Pons (tissue), 1 donor: ENCODE measurements around the gene SLCO1A2.

ENCODE experiments used
- DNase-seq: peaks from one replicate; pipeline ENCODE4 v3.0.0-alpha.2; 2016; ENCODE audit warnings: low spot score

The SLCO1A2 gene

GRCh38 chr12:21330682-21331253 is 3.9 kb downstream of the SLCO1A2 start:
- no peak for DNase-seq

- DNase-seq: no peak
Measured at GRCh38 chr12:21328578-21328977, 6.1 kb downstream of the SLCO1A2 start.

DNA sequence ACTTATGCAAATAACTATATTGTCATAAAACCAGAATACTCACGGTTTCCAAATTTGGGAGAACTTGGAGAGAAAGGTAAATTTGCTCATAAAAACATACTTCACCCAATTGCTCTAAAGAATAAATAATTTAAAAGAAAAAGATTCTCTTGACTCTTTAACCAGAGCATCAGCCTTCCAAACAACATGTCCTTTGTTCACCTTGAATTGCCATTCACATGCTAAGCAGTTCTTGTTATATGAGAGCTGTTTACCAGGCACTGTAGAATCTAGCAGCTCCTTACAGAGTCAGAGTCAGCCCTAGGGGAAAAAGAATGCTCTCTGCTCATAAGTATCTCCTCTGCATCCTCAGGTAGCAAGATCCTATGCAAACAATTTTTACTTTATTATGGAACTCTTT is 10.2 kb downstream of the SLCO1A2 start:
- DNase-seq: peak; percentile 98

DNA sequence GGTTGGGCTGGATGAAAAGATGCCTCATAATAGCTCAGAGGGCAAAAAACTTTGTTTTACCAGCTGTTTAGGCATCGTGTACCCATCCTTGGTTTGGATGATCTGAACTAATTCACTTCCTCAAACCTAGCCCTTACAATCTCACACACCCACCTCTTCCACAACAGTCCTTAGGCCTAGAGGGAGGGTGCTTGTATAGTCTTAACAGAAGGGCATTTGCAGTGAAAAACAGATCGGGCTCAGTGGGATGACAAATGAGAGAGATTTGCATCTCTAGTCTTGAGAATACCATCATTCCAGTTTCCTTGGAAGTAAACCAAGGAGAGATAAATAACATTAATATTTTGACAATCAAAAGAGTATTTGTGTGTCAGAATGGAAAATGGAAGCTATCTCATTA is 11.0 kb downstream of the SLCO1A2 start:
- peak; percentile 71 for DNase-seq

- peak; percentile 54 for DNase-seq
Measured at GRCh38 chr12:21308785-21309184, 25.9 kb downstream of the SLCO1A2 start.

GRCh38 chr12:21305661-21306060 is 29.1 kb downstream of the SLCO1A2 start:
- no peak for DNase-seq

GRCh38 chr12:21300632-21301031 is 34.1 kb downstream of the SLCO1A2 start:
- no peak for DNase-seq

DNA sequence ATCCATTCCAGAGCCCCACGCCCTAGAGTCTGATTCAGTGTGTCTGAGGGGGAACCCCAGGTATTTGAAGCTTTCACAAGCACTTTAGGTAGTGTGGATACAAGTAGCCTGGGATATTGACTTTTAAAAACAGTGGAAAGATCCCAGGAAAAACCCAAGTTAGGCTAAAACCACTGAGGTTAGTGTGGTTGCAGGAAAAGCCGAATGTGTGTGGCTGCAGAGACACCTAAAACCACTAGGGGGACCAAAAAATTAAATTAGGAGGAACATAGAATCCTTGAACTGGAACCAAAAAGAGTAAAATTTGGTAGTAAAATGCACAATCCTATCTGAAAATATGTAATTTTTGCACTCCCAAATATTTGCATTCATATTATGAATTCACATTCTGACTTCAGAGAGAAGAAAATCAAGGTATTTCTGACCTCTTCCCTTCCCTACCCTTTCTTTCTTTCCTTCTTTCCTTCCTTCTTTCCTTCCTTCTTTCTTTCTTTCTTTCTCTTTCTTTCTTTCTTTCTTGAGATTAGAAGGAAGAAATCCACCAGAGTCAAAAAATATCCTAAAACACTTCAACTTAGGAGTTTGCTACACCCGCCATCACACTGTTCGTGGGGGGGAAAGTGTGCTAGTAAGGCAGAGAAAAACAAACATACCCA is 37.8 kb downstream of the SLCO1A2 start:
- DNase-seq: no peak

GRCh38 chr12:21296348-21296747 is 38.4 kb downstream of the SLCO1A2 start:
- no peak for DNase-seq

GRCh38 chr12:21294176-21294575 is 40.5 kb downstream of the SLCO1A2 start:
- DNase-seq: no peak

GRCh38 chr12:21292111-21292510 is 42.6 kb downstream of the SLCO1A2 start:
- no peak for DNase-seq

DNA sequence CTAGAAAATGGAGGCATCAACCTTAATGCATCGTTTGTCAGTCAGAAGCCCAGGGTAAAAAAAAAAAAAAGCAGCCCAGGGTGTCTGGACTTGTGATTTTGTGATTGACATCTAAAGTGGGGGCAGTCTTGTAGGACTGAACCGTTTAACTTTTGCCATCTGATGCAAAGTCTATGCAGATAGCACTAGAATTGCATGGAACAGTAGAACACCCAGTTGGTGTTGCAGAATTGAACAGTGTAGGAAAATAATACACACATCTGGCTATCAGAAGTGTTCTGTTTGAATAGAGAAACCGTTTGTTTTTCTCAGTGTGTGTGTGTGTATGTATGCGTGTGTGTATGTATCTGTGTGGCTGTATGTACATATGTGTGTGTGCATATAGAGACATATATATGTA is 45.0 kb downstream of the SLCO1A2 start:
- DNase-seq: no peak

GRCh38 chr12:21276826-21277225 is 57.9 kb downstream of the SLCO1A2 start:
- DNase-seq: no peak

DNA sequence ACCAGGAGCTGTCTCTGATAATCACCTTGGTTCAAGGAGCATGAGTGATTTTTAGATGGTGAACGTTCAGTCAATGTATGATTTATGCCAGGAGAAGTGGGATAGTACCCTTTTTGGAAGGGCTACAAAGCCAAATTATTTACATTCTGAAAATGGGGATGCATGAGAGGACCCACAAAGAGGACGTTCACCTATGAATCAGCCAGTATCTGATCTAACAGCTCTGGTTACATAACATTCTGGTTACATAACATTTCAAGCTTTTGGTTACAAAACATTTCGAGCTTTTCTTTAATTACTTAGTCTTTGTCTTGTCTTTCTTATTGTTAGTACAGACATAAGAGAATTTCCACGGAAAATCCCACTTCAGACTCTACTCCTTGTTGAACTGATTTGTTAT is 68.8 kb downstream of the SLCO1A2 start:
- no peak for DNase-seq

DNA sequence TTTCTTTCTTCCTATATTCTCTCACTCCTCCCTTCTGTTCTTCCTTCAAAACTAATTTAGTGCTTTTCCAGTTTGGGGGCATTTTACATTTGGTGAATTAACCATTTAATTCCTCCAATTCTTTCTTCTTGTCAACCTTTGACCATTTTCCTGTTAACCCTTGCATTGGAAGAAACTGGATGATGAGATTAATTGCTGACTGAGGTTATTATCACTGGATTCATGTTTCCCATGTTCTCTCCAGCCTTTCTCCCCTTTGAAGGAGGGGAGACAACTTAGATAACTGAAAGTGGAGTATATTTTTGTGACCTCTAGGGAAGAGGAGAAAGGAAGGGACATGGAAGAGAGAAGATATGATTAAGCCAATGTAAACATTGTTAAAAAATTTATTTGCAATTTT is 70.5 kb downstream of the SLCO1A2 start:
- no peak for DNase-seq

DNA sequence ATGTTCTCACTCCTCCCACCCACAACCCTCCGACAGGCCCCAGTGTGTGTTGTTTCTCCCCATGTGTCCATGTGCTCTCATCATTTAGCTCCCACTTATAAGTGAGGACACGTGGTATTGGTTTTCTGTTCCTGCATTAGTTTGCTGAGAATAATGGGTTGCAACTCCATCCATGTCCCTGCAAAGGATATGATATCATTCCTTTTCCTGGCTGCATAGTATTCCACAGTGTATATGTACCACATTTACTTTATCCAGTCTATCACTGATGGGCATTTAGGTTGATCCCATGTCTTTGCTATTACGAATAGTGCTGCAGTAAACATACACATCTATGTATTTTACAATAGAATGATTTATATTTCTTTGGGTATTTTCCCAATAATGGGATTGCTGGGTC is 77.5 kb downstream of the SLCO1A2 start:
- DNase-seq: no peak

DNA sequence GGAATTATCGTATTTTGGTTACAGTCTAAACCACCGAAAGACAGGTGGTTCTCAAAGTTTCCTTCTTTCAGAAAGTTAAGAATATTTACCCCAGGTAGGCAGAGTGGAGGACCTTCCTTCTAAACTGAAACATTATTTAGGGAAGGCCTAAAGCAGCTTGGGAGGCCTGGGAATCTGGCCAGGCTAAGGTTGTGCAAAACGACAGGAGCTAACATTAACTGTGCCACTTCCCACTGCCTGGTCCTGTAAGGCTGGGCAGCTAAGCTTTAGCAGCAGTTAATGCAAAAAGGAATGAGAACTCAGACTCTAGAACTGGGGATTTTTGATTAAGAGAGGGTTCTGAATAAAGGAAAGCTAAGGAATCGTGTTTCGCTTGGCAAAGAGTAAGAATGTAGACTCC is 82.6 kb downstream of the SLCO1A2 start:
- no peak for DNase-seq

GRCh38 chr12:21248679-21249078 is 86.0 kb downstream of the SLCO1A2 start:
- DNase-seq: peak; percentile 52

DNA sequence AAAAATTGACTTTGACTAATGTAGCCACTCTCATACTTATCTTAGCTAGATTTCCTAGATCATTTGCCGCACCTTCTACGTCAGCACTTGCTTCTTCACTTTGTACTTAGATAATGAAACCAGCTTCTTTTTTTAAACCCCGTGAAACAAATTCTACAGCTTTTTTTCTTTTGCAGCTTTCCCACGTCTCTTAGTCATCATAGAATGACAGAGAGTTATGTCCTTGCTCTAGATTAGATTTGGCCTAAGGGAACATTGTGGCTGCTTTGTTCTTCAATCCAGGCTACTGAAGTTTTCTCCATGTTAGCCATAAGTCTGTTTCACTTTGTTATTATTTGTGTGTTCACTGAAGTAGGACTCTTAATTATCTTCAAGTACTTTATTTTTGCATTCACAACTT is 94.9 kb downstream of the SLCO1A2 start:
- DNase-seq: no peak

GRCh38 chr12:21234395-21234794 is 100.3 kb downstream of the SLCO1A2 start:
- DNase-seq: no peak

- DNase-seq: peak; percentile 10
Measured at GRCh38 chr12:21223930-21224329, 110.8 kb downstream of the SLCO1A2 start.

GRCh38 chr12:21221778-21222177 is 112.9 kb downstream of the SLCO1A2 start:
- DNase-seq: no peak

GRCh38 chr12:21221072-21221471 is 113.6 kb downstream of the SLCO1A2 start:
- DNase-seq: no peak

DNA sequence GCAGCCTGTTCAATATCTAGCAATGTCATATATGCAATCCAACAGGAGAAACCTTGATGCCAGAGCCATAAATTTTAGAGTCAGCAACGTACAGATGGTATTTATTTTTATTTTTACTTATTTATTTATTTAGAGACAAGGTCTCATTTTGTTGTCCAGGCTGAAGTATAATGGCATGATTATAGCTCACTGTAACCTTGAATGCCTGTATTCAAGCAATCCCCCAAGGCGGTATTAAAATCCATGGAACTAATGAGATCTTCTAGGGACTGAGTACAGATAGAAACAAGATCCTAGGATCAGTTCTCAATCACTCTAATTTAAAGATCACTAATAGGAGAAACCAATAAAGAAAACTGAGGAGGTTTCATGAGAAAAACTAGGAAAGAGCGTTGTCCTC is 114.5 kb downstream of the SLCO1A2 start:
- no peak for DNase-seq
